CD4-positive, alpha-beta T cell treated with Interleukin-1 beta for 1 hour (primary cell): ENCODE results near the gene GNA12.
A peak's percentile ranks its signal among the peaks of the same experiment; 100 is the strongest.
"Not testable (repeated sequence)": the region's sequence is repeated elsewhere in the genome, so short reads cannot be mapped to it uniquely, and the experiment has no call there.

Experiments used
- DNase-seq, 2 donors: peaks; one replicate each; pipeline ENCODE4 v3.0.0-alpha.2; 2020 to 2022

The GNA12 gene

GRCh38 chr7:2687881-2688318 lies 156.2 kb downstream of the GNA12 start, which contains the start of gene AMZ1:
AMZ1 (plus strand) TSS chr7:2688202; CDS start chr7:2700452, 12,250 bp downstream.
- DNase-seq: no peak

DNA sequence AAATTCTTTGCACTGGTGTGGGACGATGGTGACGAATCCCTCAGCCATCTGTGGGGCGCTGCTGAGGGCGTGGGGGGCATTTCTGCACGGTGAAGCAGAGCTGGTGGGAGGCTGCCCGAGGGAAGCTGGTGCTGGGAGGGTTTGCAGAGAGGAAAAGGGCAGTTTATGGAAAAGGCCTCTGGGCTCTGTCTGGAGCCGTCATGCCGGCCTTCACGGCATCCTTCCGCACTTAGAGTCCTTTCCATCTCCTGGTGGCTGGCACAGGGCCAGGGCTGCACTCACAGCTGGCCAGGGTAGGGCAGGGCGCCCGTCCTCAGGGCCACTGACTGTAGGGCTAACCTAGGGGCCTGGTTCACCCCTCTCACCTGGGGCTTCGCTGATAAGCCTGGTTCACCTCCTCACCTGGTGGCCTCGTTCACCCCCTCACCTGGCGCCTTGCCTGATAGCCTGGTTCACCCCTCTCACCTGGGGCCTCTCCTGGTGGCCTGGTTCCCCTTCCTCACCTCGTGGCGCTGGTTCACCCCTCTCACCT lies 156.7 kb downstream of the GNA12 start:
- DNase-seq: no peak

GRCh38 chr7:2686101-2686500 lies 158.0 kb downstream of the GNA12 start:
- DNase-seq: no peak

GRCh38 chr7:2684501-2684900 lies 159.6 kb downstream of the GNA12 start:
- DNase-seq: no peak

- DNase-seq: no peak
Measured at GRCh38 chr7:2681929-2682799, 161.9 kb downstream of the GNA12 start.

GRCh38 chr7:2680792-2681490 lies 163.2 kb downstream of the GNA12 start:
- peak; percentile 53 to 55 for DNase-seq

DNA sequence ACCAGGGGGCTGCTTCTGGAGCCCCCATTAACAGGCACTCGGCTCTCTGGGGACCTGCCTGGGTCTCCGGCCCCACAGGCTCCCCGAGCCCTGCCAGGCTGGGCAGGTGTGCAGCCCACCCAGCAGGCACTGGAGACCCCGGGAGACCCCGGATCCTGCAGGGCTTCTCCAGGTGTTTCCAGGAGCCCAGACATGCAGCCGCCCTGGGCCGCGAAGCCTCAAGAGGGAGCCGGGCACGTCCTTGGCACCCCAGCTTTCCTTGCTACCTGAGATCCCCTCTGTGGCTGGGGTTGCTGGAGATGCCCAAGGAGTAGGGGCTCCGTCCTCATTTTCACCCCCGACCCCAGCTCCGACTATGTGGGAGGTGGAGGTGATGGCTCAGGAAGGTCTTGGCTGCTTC lies 163.9 kb downstream of the GNA12 start:
- DNase-seq: no peak

GRCh38 chr7:2679135-2680127 lies 164.7 kb downstream of the GNA12 start:
- not testable (repeated sequence) for DNase-seq

- DNase-seq: not testable (repeated sequence)
Measured at GRCh38 chr7:2678454-2678853, 165.7 kb downstream of the GNA12 start.
